ENCODE measurements around the gene VN1R4.

- no peak for TF ChIP-seq CTCF (conservative IDR thresholded peaks at IDR 0.05; ENCODE audit: low read length)
- TF ChIP-seq EZH2phosphoT487 (IDR thresholded peaks at IDR 0.05; ENCODE audit: borderline replicate concordance): no peak
Measured at GRCh38 chr19:53237114-53237777, 30.3 kb downstream of the VN1R4 start.
